HG03457 (cell line): ENCODE measurements around the gene PEAR1.
"Not testable (repeated sequence)": the region's sequence is repeated elsewhere in the genome, so short reads cannot be mapped to it uniquely, and the experiment has no call there.

Source experiments
- ATAC-seq: cut with Tn5 transposase; IDR thresholded peaks from one replicate; pipeline ENCODE4 v1.9.1; 2021; ENCODE audit warnings: moderate number of reproducible peaks; ENCODE audit not compliant: unreplicated experiment

PEAR1 gene

DNA sequence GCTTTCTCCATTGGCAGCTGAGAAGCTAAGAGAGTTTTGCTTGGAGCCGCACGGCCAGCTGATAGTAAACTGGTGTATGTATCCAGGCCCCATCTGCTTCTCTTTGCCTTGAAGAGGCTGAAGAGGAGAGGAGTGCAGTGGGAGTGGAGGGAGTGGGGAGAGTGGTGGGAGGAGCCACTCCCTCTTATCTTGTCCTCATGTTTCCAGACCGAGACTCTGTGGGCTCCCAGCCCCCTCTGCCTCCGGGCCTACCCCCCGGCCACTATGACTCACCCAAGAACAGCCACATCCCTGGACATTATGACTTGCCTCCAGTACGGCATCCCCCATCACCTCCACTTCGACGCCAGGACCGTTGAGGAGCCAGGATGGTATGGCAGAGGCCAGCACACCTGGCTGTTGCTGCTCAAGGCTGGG lies 20.9 kb downstream of the PEAR1 start:
- no peak for ATAC-seq

DNA sequence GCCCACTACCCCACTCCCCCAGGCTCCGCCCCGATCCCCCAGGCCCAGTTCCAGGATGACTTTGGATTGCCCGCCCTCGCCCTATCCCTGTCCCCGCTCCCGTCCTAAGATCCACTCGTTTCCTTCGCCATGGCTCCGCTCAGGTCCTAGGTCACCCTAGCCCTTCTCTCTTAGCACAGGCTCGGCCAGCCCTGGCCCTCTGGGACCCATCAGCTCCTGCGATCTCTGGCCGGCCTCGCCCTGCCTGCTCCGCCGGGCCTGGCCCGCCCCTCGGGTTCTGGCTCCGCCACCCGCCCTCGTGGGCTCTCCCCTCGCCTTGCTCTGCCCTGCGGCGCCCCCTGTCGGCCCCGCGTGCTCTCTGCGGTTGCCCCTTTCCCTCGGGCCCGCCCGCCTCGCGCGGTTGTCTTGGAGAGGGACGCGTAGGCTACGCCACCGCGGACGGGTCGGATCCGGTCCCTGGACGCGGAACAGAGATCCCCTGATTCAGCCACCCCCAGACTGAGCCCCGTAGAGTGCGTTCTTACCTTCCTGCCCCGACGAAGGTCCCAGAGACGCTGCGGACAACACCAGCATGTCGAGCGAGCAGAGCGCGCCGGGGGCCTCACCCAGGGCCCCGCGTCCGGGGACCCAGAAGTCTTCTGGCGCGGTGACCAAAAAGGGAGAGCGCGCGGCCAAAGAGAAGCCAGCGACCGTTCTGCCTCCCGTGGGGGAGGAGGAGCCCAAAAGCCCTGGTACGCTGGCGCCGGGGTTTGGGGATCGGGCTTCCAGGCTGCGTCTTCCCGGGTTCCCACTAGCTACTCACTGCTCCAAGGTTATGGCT lies 26.9 kb downstream of the PEAR1 start, which contains the start of gene LRRC71:
TSS of gene LRRC71 (plus strand) at position 400 of the 820 bp plus-strand sequence. CDS start at position 572, 172 bp downstream.
- no peak for ATAC-seq

DNA sequence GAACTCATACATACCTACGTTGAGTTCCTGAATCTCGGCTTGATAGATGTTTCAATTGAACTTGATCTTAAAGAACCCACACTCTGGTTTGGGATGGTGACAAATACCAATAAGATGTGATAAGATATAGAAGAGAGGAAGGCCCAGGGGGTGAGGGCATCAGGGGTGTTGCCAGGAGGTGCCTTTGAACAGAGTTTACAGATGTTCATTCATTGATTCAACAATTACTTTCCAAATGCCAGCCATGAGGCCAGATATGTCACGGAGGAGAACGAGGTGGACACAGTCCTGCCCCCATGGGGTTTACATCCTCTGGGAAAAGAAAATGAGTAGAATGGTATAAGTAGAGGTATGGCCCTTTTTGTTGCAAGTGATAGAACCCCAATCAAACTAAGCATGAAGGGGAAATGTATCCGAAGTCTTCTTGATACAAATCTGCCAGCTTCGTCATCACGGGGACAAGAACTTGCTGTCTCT lies 27.6 kb downstream of the PEAR1 start:
- no peak for ATAC-seq

DNA sequence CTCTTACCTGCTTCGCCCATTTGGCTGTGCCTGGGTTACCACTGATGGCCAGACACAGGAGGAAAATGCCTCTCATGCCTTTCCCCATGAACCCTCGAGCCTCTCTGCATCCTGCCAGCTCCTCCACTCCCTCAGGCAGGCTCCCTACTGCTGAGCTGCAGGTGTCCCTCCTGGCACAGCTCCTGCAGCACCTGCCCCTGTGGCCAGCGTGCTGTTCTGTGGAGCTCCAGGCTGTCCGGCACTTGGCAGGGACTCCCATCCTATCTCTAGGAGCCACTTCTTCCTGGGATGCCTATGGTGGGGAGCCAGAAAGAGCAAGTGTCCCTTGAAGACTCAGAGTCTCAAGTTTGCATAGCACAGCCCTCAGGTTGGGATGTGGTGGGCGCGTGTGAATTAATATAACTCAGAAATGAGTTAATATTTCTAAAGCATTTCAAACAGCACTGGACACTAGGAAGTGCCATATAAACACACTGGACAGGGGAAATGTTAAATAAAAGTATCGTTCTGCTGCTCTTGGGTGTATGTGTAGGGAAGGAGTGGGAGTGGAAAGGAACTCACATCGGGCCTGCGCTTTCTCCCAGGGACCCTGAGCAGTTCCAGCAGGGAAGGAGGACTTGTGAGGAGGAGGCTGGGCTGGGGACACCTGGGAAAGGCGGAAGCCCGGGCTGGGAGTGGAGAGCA lies 29.6 kb downstream of the PEAR1 start:
- no peak for ATAC-seq

DNA sequence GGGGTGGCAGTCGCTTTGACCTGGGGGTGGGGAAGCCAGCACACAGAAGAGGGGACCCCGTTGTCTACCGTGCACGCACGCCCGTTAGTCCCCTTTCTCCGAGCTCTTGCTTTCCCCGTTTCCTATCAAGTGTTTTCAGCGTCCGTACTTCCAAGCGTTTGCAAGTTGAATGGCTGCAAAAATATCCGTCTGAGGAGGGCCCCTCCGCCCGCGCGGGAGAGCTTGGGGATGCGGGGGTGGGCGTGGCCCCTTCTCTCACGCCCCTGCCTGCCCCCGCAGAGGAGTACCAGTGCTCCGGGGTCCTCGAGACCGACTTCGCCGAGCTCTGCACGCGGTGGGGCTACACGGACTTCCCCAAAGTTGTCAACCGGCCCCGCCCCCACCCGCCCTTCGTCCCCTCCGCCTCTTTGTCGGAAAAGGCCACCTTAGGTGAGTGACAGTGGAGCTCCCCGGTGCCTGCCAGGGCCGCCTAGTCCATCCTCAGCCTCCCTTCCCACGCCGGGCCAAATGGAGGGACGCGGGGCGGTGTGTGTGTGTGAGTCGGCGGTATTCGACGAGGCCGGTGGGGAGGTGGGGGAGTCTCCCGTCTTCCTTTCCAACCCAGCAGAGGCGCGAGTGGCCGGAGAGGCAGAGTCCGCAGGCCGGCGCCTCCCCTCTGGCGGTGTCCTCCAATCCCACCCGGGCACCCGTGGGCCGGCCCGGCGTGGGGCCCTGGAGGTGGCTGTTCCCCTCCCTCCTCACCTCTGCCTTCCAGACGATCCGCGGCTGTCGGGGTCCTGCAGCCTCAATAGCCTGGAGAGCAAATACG lies 30.4 kb downstream of the PEAR1 start:
- no peak for ATAC-seq

DNA sequence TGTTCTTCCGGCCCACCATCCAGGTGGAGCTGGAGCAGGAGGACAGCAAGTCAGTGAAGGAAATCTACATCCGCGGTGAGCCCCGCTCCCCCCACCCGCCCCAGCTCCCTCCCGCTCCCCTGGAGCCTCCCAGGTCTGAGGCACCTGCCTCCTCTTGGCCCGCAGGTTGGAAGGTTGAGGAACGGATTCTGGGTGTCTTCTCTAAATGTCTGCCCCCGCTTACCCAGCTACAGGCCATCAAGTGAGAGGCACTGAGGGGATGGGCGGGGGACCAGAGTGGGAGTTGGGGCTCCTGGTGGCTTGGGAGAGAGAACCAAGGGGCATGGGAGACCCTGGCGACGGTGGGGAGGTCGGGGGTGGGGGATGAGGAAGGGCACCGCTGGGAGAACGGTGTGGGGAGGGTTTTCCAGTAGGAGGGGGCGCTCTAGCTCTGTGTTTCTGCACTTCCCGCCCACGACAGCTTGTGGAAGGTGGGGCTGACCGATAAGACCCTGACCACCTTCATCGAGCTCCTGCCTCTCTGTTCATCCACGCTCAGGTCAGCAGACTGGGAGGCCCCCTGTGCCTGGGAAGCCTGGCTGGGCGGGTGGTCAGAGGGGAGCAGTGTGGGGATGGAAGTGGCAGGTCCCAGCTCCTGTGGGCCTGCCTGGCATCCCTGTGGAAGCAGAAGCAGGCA lies 31.1 kb downstream of the PEAR1 start:
- ATAC-seq, result no peak

DNA sequence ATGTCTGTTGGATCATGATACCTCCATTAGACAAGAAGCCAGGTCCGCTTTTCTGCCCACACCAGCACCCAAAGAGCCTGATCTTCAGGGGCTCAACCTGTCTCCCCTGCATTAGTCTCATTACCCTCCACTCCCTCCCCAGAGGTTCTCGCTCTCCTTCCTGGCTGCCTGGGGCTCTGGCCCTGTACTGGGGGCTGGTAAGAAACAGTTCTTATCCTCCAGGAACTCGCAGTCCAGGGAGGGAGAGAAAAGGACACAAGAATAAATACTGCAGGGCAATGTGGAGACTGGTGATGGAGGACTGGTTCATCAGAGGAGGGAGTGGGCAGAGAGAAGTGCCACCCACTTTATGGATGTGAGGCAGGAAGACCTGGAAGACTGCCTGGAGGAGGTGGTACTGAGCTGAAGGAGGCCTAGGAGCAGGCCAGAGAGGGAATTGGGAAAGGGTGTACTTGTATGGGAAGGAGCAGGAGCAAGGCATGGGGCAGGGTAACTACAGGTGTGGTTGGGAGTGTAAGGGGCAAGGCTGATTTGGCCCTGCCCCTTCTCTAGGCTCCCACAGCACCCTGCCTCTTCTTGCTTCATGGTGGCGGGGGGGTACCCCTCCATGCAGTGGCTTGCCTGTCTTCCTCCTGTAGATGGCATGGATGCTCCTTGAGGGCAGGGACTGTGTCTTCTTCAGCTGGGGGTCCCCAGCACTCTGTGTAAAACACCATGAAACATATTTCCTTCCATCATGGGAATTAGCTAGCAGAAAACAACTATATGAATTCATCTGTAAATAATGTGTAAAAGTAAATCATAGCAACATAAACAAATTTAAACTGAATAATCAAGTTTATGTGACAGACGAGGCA lies 31.9 kb downstream of the PEAR1 start:
- ATAC-seq, result no peak

DNA sequence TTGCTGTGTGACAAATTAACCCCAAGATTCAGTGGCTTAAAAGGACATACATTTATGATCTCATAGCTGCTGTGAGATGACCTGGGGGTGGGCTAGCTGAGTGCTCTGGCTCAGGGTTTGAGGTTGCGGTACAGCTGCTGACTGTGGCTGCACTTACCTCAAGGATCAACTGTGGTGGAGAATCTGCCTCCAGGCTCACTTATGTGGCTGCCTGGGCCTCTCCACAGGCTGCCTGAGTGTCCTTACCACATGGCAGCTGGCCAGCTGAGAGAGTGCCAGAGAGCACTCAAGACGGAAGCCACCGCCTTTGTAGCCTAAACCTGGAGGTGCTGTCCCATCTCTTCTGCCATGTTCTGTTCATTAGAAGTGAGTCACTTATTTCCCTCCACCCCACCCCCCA lies 32.7 kb downstream of the PEAR1 start:
- no peak for ATAC-seq

DNA sequence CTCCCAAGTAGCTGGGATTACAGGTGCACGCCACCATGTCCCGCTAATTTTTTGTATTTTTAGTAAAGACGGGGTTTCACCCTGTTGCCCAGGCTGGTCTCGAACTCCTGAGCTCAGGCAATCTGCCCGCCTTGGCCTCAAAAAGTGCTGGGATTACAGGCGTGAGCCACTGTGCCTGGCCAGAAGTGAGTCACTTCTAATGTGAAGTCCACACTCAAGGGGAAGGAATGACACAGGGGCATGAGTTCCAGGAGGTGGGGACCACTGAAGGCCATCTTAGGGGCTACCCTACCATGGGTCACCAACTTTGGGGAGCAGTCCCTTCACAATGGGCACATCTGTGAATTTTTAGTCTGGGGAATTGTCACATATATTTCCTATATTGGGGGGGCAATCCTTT lies 33.2 kb downstream of the PEAR1 start:
- not testable (repeated sequence) for ATAC-seq

DNA sequence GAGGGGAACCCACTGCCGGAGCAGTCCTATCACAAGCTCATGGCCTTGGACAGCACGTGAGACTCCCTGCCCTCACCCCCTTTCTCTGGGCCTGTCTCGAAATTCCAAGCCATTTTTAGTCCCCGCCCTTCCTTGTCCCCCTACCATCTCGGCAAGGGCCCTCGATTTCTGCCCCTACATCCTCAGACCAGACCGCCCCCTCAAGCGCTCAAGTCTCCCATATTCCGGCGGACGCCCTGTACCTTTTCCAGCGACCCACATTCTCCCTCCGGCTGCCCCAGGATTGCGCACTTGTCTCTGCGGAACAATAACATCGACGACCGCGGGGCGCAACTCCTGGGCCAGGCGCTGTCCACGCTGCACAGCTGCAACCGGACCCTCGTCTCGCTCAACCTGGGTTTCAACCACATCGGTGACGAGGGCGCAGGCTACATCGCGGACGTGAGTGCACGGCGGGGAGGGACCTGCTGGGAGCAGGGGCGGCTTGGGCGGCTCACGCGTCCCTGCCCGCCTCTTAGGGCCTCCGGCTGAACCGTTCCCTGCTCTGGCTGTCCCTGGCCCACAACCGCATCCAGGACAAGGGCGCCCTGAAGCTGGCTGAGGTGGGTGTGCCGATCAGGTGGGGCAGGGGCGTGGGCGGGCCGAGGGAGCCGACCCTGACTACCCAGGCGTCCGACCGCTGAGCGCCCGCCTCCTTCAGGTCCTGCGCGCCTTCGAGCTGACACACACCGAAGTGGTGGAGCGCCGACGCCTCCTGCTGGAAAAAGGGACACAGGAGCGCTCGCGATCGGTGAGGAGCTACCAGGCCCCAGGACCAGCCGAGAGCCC lies 33.9 kb downstream of the PEAR1 start:
- no peak for ATAC-seq

DNA sequence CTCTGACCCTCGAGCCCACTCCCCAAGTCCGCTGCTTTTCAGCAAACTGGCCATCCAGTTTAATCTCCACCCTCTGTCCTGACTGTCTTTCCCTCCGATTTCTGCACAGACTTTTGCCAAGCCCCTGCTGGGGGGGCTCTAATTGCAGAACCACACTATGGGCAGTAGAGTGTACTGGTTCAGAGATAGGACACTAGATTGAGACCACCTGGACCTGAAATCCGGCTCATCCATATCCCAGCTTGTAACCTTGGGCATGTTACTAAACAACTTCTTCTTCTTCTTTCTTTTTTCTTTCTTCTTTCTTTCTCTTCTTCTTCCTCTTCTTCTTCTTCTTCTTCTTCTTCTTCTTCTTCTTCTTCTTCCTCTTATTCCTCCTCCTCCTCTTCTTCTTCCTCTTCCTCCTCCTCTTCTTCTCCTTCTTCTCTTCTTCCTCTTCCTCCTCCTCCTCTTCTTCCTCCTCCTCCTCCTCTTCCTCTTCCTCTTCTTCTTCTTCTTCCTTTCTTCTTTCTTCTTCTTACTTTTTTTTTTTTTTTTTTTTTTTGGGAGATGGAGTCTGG lies 34.6 kb downstream of the PEAR1 start:
- no peak for ATAC-seq

DNA sequence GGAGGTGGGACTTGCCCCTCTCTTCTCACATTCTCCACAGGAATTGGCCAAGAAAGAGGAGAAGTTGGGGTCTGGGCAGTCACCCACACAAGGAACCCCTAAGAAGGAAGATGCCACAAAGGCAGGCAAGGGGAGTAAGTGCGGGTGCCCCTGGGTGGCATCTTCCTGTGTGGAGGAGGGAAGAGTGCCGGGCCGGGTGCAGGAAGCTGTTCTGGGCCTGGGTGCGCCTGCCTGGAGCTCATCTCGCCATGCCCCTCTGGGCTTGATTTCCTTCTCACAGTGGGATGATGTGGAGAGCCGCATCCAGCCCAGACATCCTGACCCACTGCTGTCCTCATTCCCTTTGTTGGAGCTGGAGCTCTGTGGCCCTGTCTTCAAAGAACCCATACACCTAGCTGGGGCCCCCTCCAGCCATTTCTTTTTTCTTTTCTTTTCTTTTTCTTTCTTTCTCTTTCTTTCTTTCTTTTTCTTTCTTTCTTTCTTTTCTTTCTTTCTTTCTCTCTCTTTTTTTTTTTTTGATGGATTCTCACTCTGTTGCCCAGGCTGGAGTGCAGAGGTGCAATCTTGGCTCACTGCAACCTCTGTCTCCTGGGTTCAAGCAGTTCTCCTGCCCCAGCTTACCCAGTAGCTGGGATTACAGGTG lies 36.2 kb downstream of the PEAR1 start:
- no peak for ATAC-seq

DNA sequence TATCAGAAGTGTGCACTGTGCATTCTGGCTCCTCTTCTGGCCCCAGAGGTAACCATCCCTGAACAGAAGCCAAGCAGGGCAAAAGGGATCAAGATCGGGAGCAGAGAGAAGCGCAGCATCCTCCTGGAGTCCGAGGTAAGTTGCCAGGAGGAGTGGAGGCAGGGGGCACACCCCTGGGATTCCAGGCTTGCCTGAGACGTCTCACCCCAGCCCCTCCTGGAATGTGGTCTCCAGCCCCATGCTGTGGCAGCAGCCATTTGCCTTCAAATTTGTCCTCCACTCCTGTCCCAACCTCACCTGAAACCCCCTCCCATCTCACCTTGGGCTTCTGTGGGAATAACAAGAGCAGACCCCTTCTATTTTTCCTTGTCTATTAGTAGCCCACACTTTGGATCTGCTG lies 37.0 kb downstream of the PEAR1 start:
- ATAC-seq, result no peak

DNA sequence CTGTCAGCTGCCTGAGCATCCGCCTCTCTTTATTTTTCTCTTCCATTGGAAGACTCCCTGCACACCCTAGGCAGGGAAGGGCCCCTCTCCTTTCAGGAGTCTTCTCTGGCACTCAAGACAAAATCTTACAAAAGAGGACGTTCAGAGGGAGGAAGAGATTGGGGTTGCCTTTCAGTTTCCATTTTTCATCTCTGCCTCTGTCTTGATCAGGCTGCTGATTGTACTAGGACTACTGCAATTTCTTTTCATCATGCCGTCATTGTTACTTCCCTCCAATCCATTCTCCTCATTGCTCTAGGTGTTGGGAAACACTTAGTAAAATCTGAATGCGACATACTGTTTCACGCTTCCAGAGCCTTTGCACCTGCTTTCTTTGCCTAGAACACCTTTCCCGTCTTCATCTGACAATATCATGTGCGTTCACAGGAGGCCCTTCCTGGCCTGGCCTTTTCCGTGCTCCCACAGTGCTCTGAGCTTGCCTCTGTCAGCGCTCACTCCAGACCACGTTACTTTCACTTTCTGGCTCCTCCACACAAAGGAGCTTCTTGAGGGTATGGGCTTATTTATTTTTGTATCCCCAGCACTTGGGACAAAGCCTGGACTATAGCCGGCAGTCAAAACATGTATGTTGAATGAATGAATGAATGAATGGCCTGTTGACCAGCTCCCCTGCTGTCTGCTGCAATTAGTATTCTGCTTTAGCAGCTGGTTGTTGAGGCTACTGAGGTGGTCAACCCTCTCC lies 37.9 kb downstream of the PEAR1 start:
- ATAC-seq, result no peak

DNA sequence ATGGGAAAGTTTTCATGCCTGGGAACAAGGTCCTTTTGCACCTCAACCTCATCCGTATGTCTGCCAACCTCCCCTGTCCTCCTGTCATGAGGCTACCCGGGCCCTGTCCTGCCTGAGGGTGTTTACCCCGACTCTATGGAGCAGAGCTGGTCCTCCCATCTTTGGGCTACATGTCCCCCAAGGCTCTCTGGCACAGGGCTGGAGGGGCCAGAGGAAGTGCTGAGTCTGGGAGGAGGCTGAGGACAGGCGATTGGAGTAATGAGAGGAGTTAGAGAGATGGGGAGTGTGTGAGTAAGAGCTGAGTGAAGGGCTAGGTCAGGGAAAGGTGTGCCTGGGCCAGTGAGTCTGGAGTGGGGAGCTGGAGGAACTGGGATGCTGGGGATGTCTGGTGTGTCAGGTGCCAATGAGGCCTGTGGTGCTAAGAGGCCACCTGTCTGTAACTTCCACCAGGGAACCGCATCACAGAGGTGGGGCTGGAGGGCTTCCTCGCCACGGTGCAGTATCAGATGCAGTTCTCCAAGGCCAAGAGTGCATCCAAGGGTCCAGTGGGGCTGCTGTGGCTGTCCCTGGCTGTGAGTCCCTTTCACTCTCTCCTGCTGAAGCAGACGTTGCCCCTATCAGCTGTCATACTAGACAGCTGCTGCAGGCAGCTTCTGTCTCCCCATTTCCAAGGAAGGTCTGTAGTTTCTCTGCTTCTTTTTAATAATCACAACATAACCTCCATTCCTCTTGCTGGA lies 38.6 kb downstream of the PEAR1 start:
- no peak for ATAC-seq

DNA sequence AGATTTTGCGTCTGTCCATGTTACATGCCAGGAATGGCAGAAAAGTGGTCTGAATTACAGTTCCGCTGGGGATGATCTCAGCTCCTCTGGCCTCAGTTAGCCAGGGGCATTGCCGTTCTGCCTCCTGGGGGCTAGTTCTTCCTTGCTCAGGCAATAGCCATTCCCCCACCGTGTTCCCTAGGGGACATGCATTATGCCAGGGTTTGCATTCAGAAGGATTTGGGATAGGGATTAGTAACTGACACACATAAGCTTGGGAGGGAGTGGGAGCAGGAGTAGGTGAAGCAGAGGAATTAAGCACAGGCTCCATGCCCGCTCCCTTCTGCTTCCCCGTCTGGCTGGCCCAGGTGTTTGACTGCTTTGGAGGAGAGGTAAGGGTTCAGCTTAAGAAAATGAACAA lies 39.6 kb downstream of the PEAR1 start:
- ATAC-seq, result no peak
